ENCODE data around the gene PTPRT. TPM values are rescaled to one million over a fixed set of nuclear protein-coding genes. Genes with fewer than 3 reads are reported as not detected.

The PTPRT gene
- total and polyA plus RNA-seq, 2 experiments from 2014 or later: not detected

- no peaks in the 10 kb centered on the region for H3K27me3 ChIP-seq (ENCODE audit: insufficient read depth)
- no peaks in the 10 kb centered on the region for H3K4me1 ChIP-seq (ENCODE audit: insufficient read depth)
- no peaks in the 10 kb centered on the region for H3F3A ChIP-seq (replicated peaks; ENCODE audit: low read depth)
- no peak for ATAC-seq
- no peak overlapping the region for H3K27ac ChIP-seq (ENCODE audit: low read depth)
- Mint-ChIP-seq H3K36me3 (ENCODE audit: low read depth) (peaks cover 21% of the 10 kb centered on the region), H3K9me3 (peaks cover 97% of the 10 kb centered on the region), H3K4me1 (no peaks in the 10 kb centered on the region), H3K4me3 (no peak overlapping the region), H3K27ac (no peak overlapping the region), H3K27me3 (ENCODE audit: insufficient read depth, low read depth, poor library complexity) (peaks cover 2% of the 10 kb centered on the region)
- no peak overlapping the region for H2AFZ ChIP-seq
- H3K4me2 ChIP-seq: no peak overlapping the region
- no peak for TF ChIP-seq NANOG (IDR thresholded peaks at IDR 0.05; ENCODE audit: borderline replicate concordance)
- no peak for TF ChIP-seq ZNF331 (CRISPR knock-in tag; IDR thresholded peaks at IDR 0.05; ENCODE audit: low read depth)
- no peak for TF ChIP-seq ZNF462 (CRISPR knock-in tag; IDR thresholded peaks at IDR 0.05)
- no peak for TF ChIP-seq POLR2AphosphoS5 (IDR thresholded peaks at IDR 0.05; ENCODE audit: low read depth)
- TF ChIP-seq ETS1 (IDR thresholded peaks at IDR 0.05): no peak
- no peak for TF ChIP-seq CREB1 (CRISPR knock-in tag; IDR thresholded peaks at IDR 0.05; ENCODE audit: low read depth)
- no peak for TF ChIP-seq EZH2 (IDR thresholded peaks at IDR 0.05; ENCODE audit: low read depth, unreplicated experiment)
- DNase-seq (ENCODE audit: low spot score): no peak
- H4K20me1 ChIP-seq (replicated peaks; ENCODE audit: insufficient read depth): no peaks in the 10 kb centered on the region
- no peaks in the 10 kb centered on the region; the same call in 1 of the 2 replicates for H3K36me3 ChIP-seq (ENCODE audit: insufficient read depth)
- no peak overlapping the region for H3K4me3 ChIP-seq
- no peaks in the 10 kb centered on the region for H3K9me2 ChIP-seq (ENCODE audit: insufficient read depth)
- no peaks in the 10 kb centered on the region for H3K79me2 ChIP-seq (replicated peaks; ENCODE audit: insufficient read depth)
These were observed 1148.6 kb downstream of the PTPRT start for GRCh38 chr20:42041000-42041565.
